GM23248 (cell line): ENCODE measurements around the gene CCDC34. TPM values are rescaled to one million over a fixed set of nuclear protein-coding genes. Genes with fewer than 3 reads are reported as not detected.

Experiments
- DNase-seq: peaks from one replicate; pipeline ENCODE4 v3.0.0-alpha.2; 2015
- H2AFZ ChIP-seq: fragments of 200-600 bp; sonication (generic); 2 replicates; pipeline ENCODE4 v1.6.1; 2016; ENCODE audit warnings: antibody characterized with exemption
- H3F3A ChIP-seq: fragments of 200-600 bp; sonication (generic); 2 replicates; pipeline ENCODE4 v1.6.1; 2016; ENCODE audit warnings: mild to moderate bottlenecking, antibody characterized with exemption, mixed run types; ENCODE audit not compliant: insufficient read depth
- H3K27ac ChIP-seq: fragments of 200-600 bp; sonication (generic); 2 replicates; pipeline ENCODE4 v1.5.1; 2016; ENCODE audit warnings: mild to moderate bottlenecking
- H3K27me3 ChIP-seq: fragments of 200-600 bp; sonication (generic); replicated peaks from 2 replicates; pipeline ENCODE4 v1.6.1; 2016; ENCODE audit warnings: mild to moderate bottlenecking; ENCODE audit not compliant: insufficient read depth
- H3K36me3 ChIP-seq: fragments of 200-600 bp; sonication (generic); 2 replicates; pipeline ENCODE4 v1.6.1; 2016; ENCODE audit warnings: low read depth, mild to moderate bottlenecking
- H3K4me1 ChIP-seq: fragments of 200-600 bp; sonication (generic); 2 replicates; pipeline ENCODE4 v1.6.1; 2016; ENCODE audit warnings: mild to moderate bottlenecking; ENCODE audit not compliant: insufficient read depth
- H3K4me2 ChIP-seq: fragments of 200-600 bp; sonication (generic); one replicate; pipeline ENCODE4 v1.6.1; 2016; ENCODE audit warnings: mild to moderate bottlenecking; ENCODE audit not compliant: unreplicated experiment
- H3K4me3 ChIP-seq: fragments of 200-600 bp; sonication (generic); 2 replicates; pipeline ENCODE4 v1.5.1; 2016; ENCODE audit warnings: mild to moderate bottlenecking
- H3K79me2 ChIP-seq: fragments of 200-600 bp; sonication (generic); 2 replicates; pipeline ENCODE4 v1.6.1; 2016; ENCODE audit warnings: mild to moderate bottlenecking; ENCODE audit not compliant: insufficient read depth
- H3K9ac ChIP-seq: fragments of 200-600 bp; sonication (generic); 2 replicates; pipeline ENCODE4 v1.6.1; 2016; ENCODE audit warnings: mild to moderate bottlenecking
- H3K9me2 ChIP-seq: fragments of 200-600 bp; sonication (generic); 2 replicates; pipeline ENCODE4 v1.6.1; 2016; ENCODE audit warnings: mixed run types, mild to moderate bottlenecking, moderate library complexity; ENCODE audit not compliant: insufficient read depth
- H3K9me3 ChIP-seq: fragments of 200-600 bp; sonication (generic); one replicate; pipeline ENCODE4 v1.6.1; 2017; ENCODE audit warnings: low read depth
- H4K20me1 ChIP-seq: fragments of 200-600 bp; sonication (generic); 2 replicates; pipeline ENCODE4 v1.6.0; 2016; ENCODE audit not compliant: insufficient read depth
- EZH2 ChIP-seq: fragments of 200-600 bp; sonication (generic); IDR thresholded peaks from 2 replicates; pipeline ENCODE4 v1.6.1; 2018; ENCODE audit warnings: antibody characterized with exemption, mild to moderate bottlenecking; ENCODE audit not compliant: insufficient read depth, poor library complexity, severe bottlenecking
- EZH2phosphoT487 ChIP-seq: fragments of 200-600 bp; sonication (generic); IDR thresholded peaks from 2 replicates; pipeline ENCODE4 v1.6.1; 2018; ENCODE audit warnings: antibody characterized with exemption, moderate library complexity, mild to moderate bottlenecking, low read depth; ENCODE audit not compliant: insufficient read depth
- WGBS, 2 experiments: methylation state at CpG; one replicate each; pipeline ENCODE4 v1.1.6; 2015 to 2017; ENCODE audit warnings: low lambda C conversion rate in 2 of 2, low coverage in 1 of 2; ENCODE audit errors: missing lambda C conversion rate in 2 of 2; 5-methylcytosine and 5-hydroxymethylcytosine counted together
- in situ Hi-C: fragments of 300-500 bp; cut with MboI; formaldehyde crosslinking; loops from 2 replicates; pipeline ENCODE4 v1.15.0; 2020
- polyA plus RNA-seq: library from polyadenylated mRNA; unstranded; fragments of >200 nt; fragmentation: Nextera tagmentation; extraction: Ambion mirVana; gene quantifications from 2 replicates; pipeline ENCODE4 v1.2.1, GENCODE V29; 2016
- total RNA-seq: library from RNA; depleted of rRNA; stranded (reverse); fragments of >200 nt; shearing (Covaris generic); gene quantifications from 2 replicates; pipeline ENCODE4 v1.2.3, GENCODE V29; 2014

CCDC34 gene
- total and polyA plus RNA-seq, 2 experiments from 2014 or later, result 5.7 to 7.8 TPM

DNA sequence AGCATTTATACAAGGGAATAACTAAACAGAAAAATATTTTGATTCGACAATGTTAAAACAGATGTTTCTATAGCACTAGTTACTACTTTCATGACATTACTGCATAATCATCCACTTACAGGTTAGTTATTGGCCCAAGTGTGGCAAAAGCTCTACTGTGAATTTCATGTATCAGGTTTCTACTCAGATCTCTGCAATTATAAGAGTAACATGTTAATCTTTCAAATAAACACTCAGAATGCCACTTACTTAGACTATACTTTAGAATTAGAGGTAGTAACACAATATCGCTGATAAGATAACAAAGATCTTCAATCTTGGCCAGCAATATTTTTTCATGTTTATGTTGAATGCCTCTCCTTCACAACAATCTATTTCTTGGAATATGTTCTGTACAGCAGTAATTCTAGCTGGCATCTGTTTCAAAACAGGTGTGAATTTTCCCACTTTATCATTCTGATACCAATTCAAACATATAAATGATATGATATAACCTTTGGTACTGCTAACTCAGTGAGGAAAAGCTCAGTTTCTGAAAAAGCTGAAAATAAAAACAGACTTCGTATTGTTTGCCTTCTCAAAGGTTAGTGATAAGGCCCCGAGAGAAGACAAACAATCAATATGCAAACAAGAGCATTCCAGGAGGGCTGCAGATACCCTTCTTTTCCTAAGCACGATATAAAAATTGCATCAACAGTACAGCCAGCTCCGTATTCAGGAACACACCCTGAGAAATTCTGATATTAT lies 11.0 kb upstream of the CCDC34 start:
- Histone ChIP-seq H3K79me2 (no peaks in the 10 kb centered on the region), H3K4me2 (no peak overlapping the region), H3K9ac (no peak overlapping the region), H3K27me3 (no peaks in the 10 kb centered on the region), H4K20me1 (no peaks in the 10 kb centered on the region), H3K4me3 (no peak overlapping the region), H3F3A (no peaks in the 10 kb centered on the region; the same call in 1 of the 2 replicates), H2AFZ (no peak overlapping the region), H3K9me3 (no peaks in the 10 kb centered on the region), H3K27ac (no peak overlapping the region), H3K4me1 (no peaks in the 10 kb centered on the region), H3K36me3 (peaks cover 72% of the 10 kb centered on the region), H3K9me2 (no peaks in the 10 kb centered on the region)
- TF ChIP-seq EZH2, result no peak
- TF ChIP-seq EZH2phosphoT487, result no peak
- in situ Hi-C loops, result no loop called here
- 97 to 98% methylated on average over 6 of the region's 6 CpGs for whole genome bisulfite sequencing, 2 experiments
- DNase-seq, result no peak

GRCh38 chr11:27373392-27373791 lies 10.4 kb upstream of the CCDC34 start:
- TF ChIP-seq EZH2phosphoT487, result no peak
- TF ChIP-seq EZH2, result no peak
- in situ Hi-C loops, result no loop called here
- peaks cover 69% of the 10 kb centered on the region for H3K36me3 ChIP-seq

GRCh38 chr11:27372164-27372563 lies 9.1 kb upstream of the CCDC34 start:
- in situ Hi-C loops, result no loop called here
- no peaks in the 10 kb centered on the region for H3K9me2 ChIP-seq
- H2AFZ ChIP-seq, result no peak overlapping the region
- no peaks in the 10 kb centered on the region; the same call in 1 of the 2 replicates for H3F3A ChIP-seq
- TF ChIP-seq EZH2 (no peak), EZH2phosphoT487 (no peak)
- WGBS, 2 experiments, result 72 to 87% methylated on average over 2 of the region's 2 CpGs
- DNase-seq, result no peak
- H3K4me3 ChIP-seq, result no peak overlapping the region
- no peaks in the 10 kb centered on the region for H3K79me2 ChIP-seq
- H3K4me2 ChIP-seq, result no peak overlapping the region
- no peak overlapping the region for H3K27ac ChIP-seq
- no peaks in the 10 kb centered on the region for H3K9me3 ChIP-seq
- no peaks in the 10 kb centered on the region for H4K20me1 ChIP-seq
- H3K36me3 ChIP-seq, result peaks cover 74% of the 10 kb centered on the region
- H3K4me1 ChIP-seq, result no peaks in the 10 kb centered on the region
- no peaks in the 10 kb centered on the region for H3K27me3 ChIP-seq
- no peak overlapping the region for H3K9ac ChIP-seq

More at GRCh38 chr11:27373392-27373791, 10.4 kb upstream of the CCDC34 start:
- no peaks in the 10 kb centered on the region; the same call in 1 of the 2 replicates for H3F3A ChIP-seq
- H3K27ac ChIP-seq, result no peak overlapping the region
- H3K4me1 ChIP-seq, result no peaks in the 10 kb centered on the region
- H3K9me3 ChIP-seq, result no peaks in the 10 kb centered on the region
- no peaks in the 10 kb centered on the region for H3K9me2 ChIP-seq
- H3K9ac ChIP-seq, result no peak overlapping the region
- H3K4me2 ChIP-seq, result no peak overlapping the region
- no peaks in the 10 kb centered on the region for H4K20me1 ChIP-seq
- no peaks in the 10 kb centered on the region for H3K27me3 ChIP-seq
- H3K4me3 ChIP-seq, result no peak overlapping the region
- no peak overlapping the region for H2AFZ ChIP-seq
- 81 to 84% methylated on average over 3 of the region's 3 CpGs for WGBS, 2 experiments
- DNase-seq, result no peak
- no peaks in the 10 kb centered on the region for H3K79me2 ChIP-seq

DNA sequence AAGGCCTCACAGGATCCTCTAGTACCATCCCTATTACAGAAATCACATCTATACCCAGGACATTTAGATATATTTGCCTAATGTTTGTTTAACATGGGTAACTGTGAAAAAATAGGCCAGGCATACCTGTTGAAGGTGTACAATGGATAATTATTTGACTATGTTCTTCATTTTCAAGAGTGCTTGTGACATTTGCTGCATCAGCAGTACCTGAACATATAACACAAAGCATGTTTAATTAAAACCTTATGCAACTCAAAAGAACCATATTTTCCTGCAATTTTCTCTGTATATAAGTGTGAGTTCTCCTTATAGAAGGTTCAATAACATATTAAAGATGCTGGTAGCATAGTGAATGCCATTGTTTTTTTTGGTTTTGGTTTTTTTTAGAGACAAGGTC lies 8.5 kb upstream of the CCDC34 start:
- in situ Hi-C loops, result no loop called here
- Histone ChIP-seq H3K4me1 (no peaks in the 10 kb centered on the region), H3K4me2 (no peak overlapping the region), H3K27me3 (no peaks in the 10 kb centered on the region), H4K20me1 (no peaks in the 10 kb centered on the region), H3K36me3 (peaks cover 75% of the 10 kb centered on the region), H3K9me3 (no peaks in the 10 kb centered on the region), H3F3A (no peaks in the 10 kb centered on the region; the same call in 1 of the 2 replicates), H2AFZ (no peak overlapping the region), H3K9ac (no peak overlapping the region), H3K79me2 (no peaks in the 10 kb centered on the region), H3K27ac (no peak overlapping the region), H3K4me3 (no peak overlapping the region), H3K9me2 (no peaks in the 10 kb centered on the region)
- DNase-seq, result no peak
- TF ChIP-seq EZH2 (no peak), EZH2phosphoT487 (no peak)
